Lung (tissue), 12 donors: ENCODE results near the gene TIGAR. TPM values are rescaled to one million over a fixed set of nuclear protein-coding genes. Genes with fewer than 3 reads are reported as not detected.

Source experiments
- ATAC-seq: fragments of 200-7000 bp; cut with Tn5 transposase; one replicate; pipeline ENCODE4 v1.9.1; 2020; ENCODE audit warnings: moderate number of reproducible peaks; ENCODE audit not compliant: insufficient read depth, low FRiP score
- DNase-seq, 3 donors: peaks; one replicate each; pipeline ENCODE4 v3.0.0-alpha.2; 2013 to 2017
- H3K27ac ChIP-seq, 2 donors: one replicate each; pipeline ENCODE4 v1.5.1; 2013; ENCODE audit warnings: mild to moderate bottlenecking in 2 of 2, moderate library complexity in 2 of 2, control low read depth in 1 of 2, inconsistent platforms in 1 of 2, low read depth in 1 of 2, low read length in 1 of 2
- H3K27me3 ChIP-seq, 3 donors: one replicate each; pipeline ENCODE4 v1.5.1; 2013; ENCODE audit warnings: low read length in 2 of 3; ENCODE audit not compliant: control insufficient read depth in 3 of 3, insufficient read depth in 3 of 3
- H3K36me3 ChIP-seq, 4 donors: one replicate each; pipeline ENCODE4 v1.5.1; 2013; ENCODE audit warnings: low read length in 4 of 4, mild to moderate bottlenecking in 1 of 4, moderate library complexity in 1 of 4; ENCODE audit not compliant: control insufficient read depth in 4 of 4, insufficient read depth in 4 of 4
- H3K4me1 ChIP-seq, 5 donors: one replicate each; pipeline ENCODE4 v1.5.1; 2013; ENCODE audit warnings: low read length in 5 of 5, mild to moderate bottlenecking in 2 of 5, moderate library complexity in 1 of 5; ENCODE audit not compliant: control insufficient read depth in 5 of 5, insufficient read depth in 5 of 5
- H3K4me3 ChIP-seq: one replicate; pipeline ENCODE4 v1.5.1; 2013; ENCODE audit warnings: mild to moderate bottlenecking, control low read depth, moderate library complexity
- H3K9ac ChIP-seq, 2 donors: one replicate each; pipeline ENCODE4 v1.5.1; 2013; ENCODE audit warnings: low read length in 2 of 2, control low read depth in 1 of 2; ENCODE audit not compliant: insufficient read depth in 1 of 2
- H3K9me3 ChIP-seq, 4 donors: one replicate each; pipeline ENCODE4 v1.5.1; 2013; ENCODE audit warnings: low read length in 3 of 4, mild to moderate bottlenecking in 1 of 4, moderate library complexity in 1 of 4; ENCODE audit not compliant: control insufficient read depth in 4 of 4, insufficient read depth in 3 of 4
- CTCF ChIP-seq: IDR thresholded peaks from 2 replicates; pipeline ENCODE4 v1.5.1; 2012; ENCODE audit warnings: mild to moderate bottlenecking; ENCODE audit errors: control extremely low read depth, extremely low read depth
- WGBS, 2 donors: extraction: QIAGEN DNeasy Blood & Tissue Kit; methylation state at CpG; one replicate each; pipeline ENCODE4 v1.1.7; 2013; 5-methylcytosine and 5-hydroxymethylcytosine counted together
- polyA plus RNA-seq, 2 donors: library from polyadenylated mRNA; stranded (reverse); fragments of 200-250 nt; gene quantifications; one replicate each; pipeline ENCODE4 v1.2.1, GENCODE V29; 2013
- total RNA-seq, 2 donors: library from RNA; depleted of rRNA in 1 of 2; stranded (reverse); fragments of >200 nt in 1 of 2; gene quantifications; one replicate each; pipeline ENCODE4 v1.2.1, GENCODE V29; 2014 to 2021
- donor health status: control.
- donor health status: control.
- donor health status: Bipolar disorder and iron deficiency.
- donor health status: healthy.
- donor health status: DM: yes; HTN: yes; CAD: no.

Gene TIGAR
- total and polyA plus RNA-seq, 4 donors: 1.6 to 9.1 (median 6.5) TPM

DNA sequence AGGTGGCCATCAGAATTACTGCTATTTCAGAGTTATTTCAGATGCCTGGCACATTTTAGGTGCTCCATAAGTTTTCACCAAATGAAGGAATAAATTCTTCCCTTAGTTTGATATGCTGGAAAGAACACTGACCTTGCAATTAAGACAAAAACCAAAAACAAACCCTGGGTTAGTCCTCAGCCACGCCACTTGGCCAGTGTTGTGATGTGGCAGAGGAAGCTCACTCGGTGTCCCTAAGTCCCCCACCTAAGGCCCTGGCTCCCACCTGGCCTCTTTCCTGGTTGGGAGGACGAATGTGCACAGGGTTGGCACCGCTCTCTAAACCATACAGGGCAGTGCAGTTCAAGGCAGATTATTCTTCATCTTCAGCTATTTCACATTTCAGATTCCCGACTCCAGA lies 72.2 kb downstream of the TIGAR start:
- Histone ChIP-seq H3K27ac (no peak overlapping the region), H3K9ac (no peak overlapping the region), H3K4me1 (peaks cover 0 to 2% (median 0%) of the 10 kb centered on the region in 5 donors), H3K36me3 (no peaks in the 10 kb centered on the region), H3K9me3 (peaks cover 0 to 2% (median 0%) of the 10 kb centered on the region in 4 donors), H3K4me3 (no peak overlapping the region), H3K27me3 (peaks cover 0 to 4% (median 0%) of the 10 kb centered on the region in 3 donors)
- ATAC-seq (no peak), DNase-seq (no peak)
- 83 to 89% methylated on average over 5 of the region's 5 CpGs for WGBS, 2 donors
- TF ChIP-seq CTCF: no peak

- peaks cover 0 to 4% (median 0%) of the 10 kb centered on the region in 3 donors for H3K27me3 ChIP-seq
- no peak overlapping the region for H3K4me3 ChIP-seq
- no peak overlapping the region for H3K27ac ChIP-seq
- ATAC-seq: no peak
- no peak for TF ChIP-seq CTCF
- peaks cover 0 to 2% (median 0%) of the 10 kb centered on the region in 5 donors for H3K4me1 ChIP-seq
- WGBS, 2 donors: 71 to 76% methylated on average over 2 of the region's 2 CpGs
- H3K9ac ChIP-seq: no peak overlapping the region
- DNase-seq: no peak
- peaks cover 0 to 2% (median 0%) of the 10 kb centered on the region in 4 donors for H3K9me3 ChIP-seq
- no peaks in the 10 kb centered on the region for H3K36me3 ChIP-seq
Observed at GRCh38 chr12:4395818-4396217, 74.8 kb downstream of the TIGAR start.

GRCh38 chr12:4401117-4401516 lies 80.1 kb downstream of the TIGAR start:
- peaks cover 0 to 7% (median 0%) of the 10 kb centered on the region in 4 donors for H3K9me3 ChIP-seq
- no peak for DNase-seq
- peaks cover 0 to 7% (median 0%) of the 10 kb centered on the region in 3 donors for H3K27me3 ChIP-seq
- no peak for ATAC-seq
- H3K27ac ChIP-seq: no peak overlapping the region
- no peak overlapping the region for H3K9ac ChIP-seq
- no peak overlapping the region for H3K4me3 ChIP-seq
- WGBS, 2 donors: 77 to 85% methylated on average over 3 of the region's 3 CpGs
- no peaks in the 10 kb centered on the region for H3K36me3 ChIP-seq
- TF ChIP-seq CTCF: no peak
- H3K4me1 ChIP-seq: no peaks in the 10 kb centered on the region

- 86 to 94% methylated on average over 4 of the region's 4 CpGs for WGBS, 2 donors
- DNase-seq: no peak
- H3K9me3 ChIP-seq: peaks cover 0 to 7% (median 0%) of the 10 kb centered on the region in 4 donors
Observed at GRCh38 chr12:4402996-4403395, 82.0 kb downstream of the TIGAR start.

More at GRCh38 chr12:4402996-4403395, 82.0 kb downstream of the TIGAR start:
- no peaks in the 10 kb centered on the region for H3K4me1 ChIP-seq
- H3K9ac ChIP-seq: no peak overlapping the region
- no peak overlapping the region for H3K27ac ChIP-seq
- no peak for ATAC-seq
- H3K36me3 ChIP-seq: no peaks in the 10 kb centered on the region
- no peak for TF ChIP-seq CTCF
- no peak overlapping the region for H3K4me3 ChIP-seq
- peaks cover 0 to 7% (median 0%) of the 10 kb centered on the region in 3 donors for H3K27me3 ChIP-seq
